ENCODE results near the gene SPOCK1. TPM values are rescaled to one million over a fixed set of nuclear protein-coding genes. Genes with fewer than 3 reads are reported as not detected.

Gene SPOCK1
- total and polyA plus RNA-seq, 7 experiments from 2014 or later: 2.8 TPM; not detected in 6

GRCh38 chr5:137304226-137304874 is 194.8 kb downstream of the SPOCK1 start:
- H3K27ac Mint-ChIP-seq: no peak overlapping the region
- H3K4me1 Mint-ChIP-seq: no peaks in the 10 kb centered on the region
- peaks cover 0 to 27% (median 21%) of the 10 kb centered on the region in 5 donors for H3K27me3 Mint-ChIP-seq
- H3K36me3 Mint-ChIP-seq: no peaks in the 10 kb centered on the region
- Histone ChIP-seq H3K9me3 (ENCODE audit: control insufficient read depth in 2 of 3, low read length in 3 of 3) (no peaks in the 10 kb centered on the region), H3K4me1 (ENCODE audit: control insufficient read depth in 2 of 2, insufficient read depth in 2 of 2, low read length in 2 of 2) (no peaks in the 10 kb centered on the region), H3K36me3 (ENCODE audit: control insufficient read depth in 2 of 3, insufficient read depth in 3 of 3, low read length in 3 of 3) (no peaks in the 10 kb centered on the region), H3K27ac (ENCODE audit: low read depth, low read length) (no peak overlapping the region), H3K4me3 (ENCODE audit: low read length) (no peak overlapping the region), H3K27me3 (ENCODE audit: control insufficient read depth in 2 of 2, insufficient read depth in 2 of 2, low read length in 2 of 2) (no peaks in the 10 kb centered on the region)
- H3K4me3 Mint-ChIP-seq: no peak overlapping the region
- H3K9me3 Mint-ChIP-seq: peaks cover 0 to 3% (median 0%) of the 10 kb centered on the region in 11 donors
- DNase-seq (no peak), ATAC-seq (no peak)
- intact Hi-C loops (cut with micrococcal nuclease): no loop called here
- CTCF ChIA-PET: no interaction called here
- POLR2A ChIA-PET: no interaction called here

DNA sequence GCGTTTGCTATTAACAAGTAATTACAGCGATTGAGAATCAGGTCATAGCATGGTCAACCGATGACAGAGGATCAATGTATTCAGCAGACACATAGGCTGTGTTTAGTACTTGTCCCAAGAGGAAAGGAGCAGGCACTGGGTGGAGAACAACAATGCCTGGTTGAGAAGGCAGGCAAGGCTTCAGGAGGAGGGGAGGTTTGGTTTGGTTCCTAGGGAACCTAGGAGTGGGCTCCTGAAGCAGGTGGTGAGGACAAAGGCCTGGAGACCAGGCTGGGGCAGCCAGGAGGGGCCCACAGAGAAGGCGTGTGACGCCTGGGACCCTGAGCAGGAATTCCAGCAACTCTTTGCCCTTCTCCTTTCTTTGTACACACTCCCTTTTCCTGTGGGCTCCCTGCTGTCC is 195.6 kb downstream of the SPOCK1 start:
- Mint-ChIP-seq H3K27ac (no peak overlapping the region), H3K4me1 (no peaks in the 10 kb centered on the region), H3K9me3 (peaks cover 0 to 3% (median 0%) of the 10 kb centered on the region in 11 donors), H3K36me3 (no peaks in the 10 kb centered on the region), H3K27me3 (peaks cover 5 to 30% (median 24%) of the 10 kb centered on the region in 5 donors), H3K4me3 (no peak overlapping the region)
- ATAC-seq (no peak), DNase-seq (no peak)
- H3K4me3 ChIP-seq (ENCODE audit: low read length): no peak overlapping the region
- POLR2A ChIA-PET: no interaction called here
- no peaks in the 10 kb centered on the region for H3K36me3 ChIP-seq (ENCODE audit: control insufficient read depth in 2 of 3, insufficient read depth in 3 of 3, low read length in 3 of 3)
- H3K4me1 ChIP-seq (ENCODE audit: control insufficient read depth in 2 of 2, insufficient read depth in 2 of 2, low read length in 2 of 2): no peaks in the 10 kb centered on the region
- H3K27me3 ChIP-seq (ENCODE audit: control insufficient read depth in 2 of 2, insufficient read depth in 2 of 2, low read length in 2 of 2): no peaks in the 10 kb centered on the region
- H3K9me3 ChIP-seq (ENCODE audit: control insufficient read depth in 2 of 3, low read length in 3 of 3): no peaks in the 10 kb centered on the region
- CTCF ChIA-PET: no interaction called here
- no peak overlapping the region for H3K27ac ChIP-seq (ENCODE audit: low read depth, low read length)
- intact Hi-C loops (cut with micrococcal nuclease): no loop called here

- no peak overlapping the region for H3K27ac Mint-ChIP-seq
- DNase-seq (no peak), ATAC-seq (no peak)
- POLR2A ChIA-PET: no interaction called here
- Histone ChIP-seq H3K27me3 (ENCODE audit: control insufficient read depth in 2 of 2, insufficient read depth in 2 of 2, low read length in 2 of 2) (no peaks in the 10 kb centered on the region), H3K27ac (ENCODE audit: low read depth, low read length) (no peak overlapping the region), H3K9me3 (ENCODE audit: control insufficient read depth in 2 of 3, low read length in 3 of 3) (no peaks in the 10 kb centered on the region), H3K36me3 (ENCODE audit: control insufficient read depth in 2 of 3, insufficient read depth in 3 of 3, low read length in 3 of 3) (no peaks in the 10 kb centered on the region), H3K4me1 (ENCODE audit: control insufficient read depth in 2 of 2, insufficient read depth in 2 of 2, low read length in 2 of 2) (no peaks in the 10 kb centered on the region), H3K4me3 (ENCODE audit: low read length) (no peak overlapping the region)
- H3K36me3 Mint-ChIP-seq: no peaks in the 10 kb centered on the region
- H3K4me1 Mint-ChIP-seq: no peaks in the 10 kb centered on the region
- CTCF ChIA-PET: no interaction called here
- peaks cover 11 to 29% (median 24%) of the 10 kb centered on the region in 5 donors for H3K27me3 Mint-ChIP-seq
- peaks cover 0 to 3% (median 0%) of the 10 kb centered on the region in 11 donors for H3K9me3 Mint-ChIP-seq
- intact Hi-C loops (cut with micrococcal nuclease): no loop called here
- H3K4me3 Mint-ChIP-seq: peak overlapping the region in 1 of 10 donors; percentile 30
These were observed 198.5 kb downstream of the SPOCK1 start for GRCh38 chr5:137300411-137301240.

DNA sequence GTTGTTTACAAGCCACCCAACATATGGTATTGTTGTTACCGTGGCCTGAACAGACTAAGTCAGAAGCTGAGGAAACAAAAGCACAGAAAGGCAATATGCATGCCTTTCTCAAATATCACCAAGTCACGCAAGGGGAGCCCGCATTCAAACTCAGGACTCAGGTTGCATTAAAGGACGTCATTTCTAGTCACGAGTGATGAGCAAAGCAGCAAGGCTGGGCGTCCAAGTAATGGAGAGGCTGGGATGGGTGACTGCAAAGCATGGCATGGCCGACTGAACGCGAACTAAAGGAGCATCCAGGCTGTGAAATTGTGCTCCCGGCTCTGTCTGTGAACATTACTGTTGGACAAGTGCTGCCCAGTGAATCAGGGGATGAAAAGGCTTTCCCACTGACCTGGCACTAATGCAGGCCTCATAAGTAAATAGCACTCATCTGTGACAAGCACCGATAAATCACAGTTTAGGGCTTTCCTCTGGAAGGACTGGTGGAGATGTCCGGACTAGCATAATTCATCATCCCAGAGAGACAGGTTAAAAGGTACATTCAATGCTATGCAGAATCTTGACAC is 202.8 kb downstream of the SPOCK1 start:
- no peak overlapping the region for H3K27ac ChIP-seq (ENCODE audit: low read depth, low read length)
- Mint-ChIP-seq H3K4me1 (no peaks in the 10 kb centered on the region), H3K4me3 (no peak overlapping the region), H3K9me3 (peaks cover 0 to 3% (median 0%) of the 10 kb centered on the region in 11 donors), H3K36me3 (no peaks in the 10 kb centered on the region), H3K27ac (no peak overlapping the region), H3K27me3 (peaks cover 11 to 22% (median 16%) of the 10 kb centered on the region in 5 donors)
- H3K36me3 ChIP-seq (ENCODE audit: control insufficient read depth in 2 of 3, insufficient read depth in 3 of 3, low read length in 3 of 3): no peaks in the 10 kb centered on the region
- H3K4me3 ChIP-seq (ENCODE audit: low read length): no peak overlapping the region
- ATAC-seq (no peak), DNase-seq (no peak)
- ChIA-PET POLR2A (no interaction called here), CTCF (no interaction called here)
- no peaks in the 10 kb centered on the region for H3K4me1 ChIP-seq (ENCODE audit: control insufficient read depth in 2 of 2, insufficient read depth in 2 of 2, low read length in 2 of 2)
- H3K27me3 ChIP-seq (ENCODE audit: control insufficient read depth in 2 of 2, insufficient read depth in 2 of 2, low read length in 2 of 2): no peaks in the 10 kb centered on the region
- intact Hi-C loops (cut with micrococcal nuclease): no loop called here
- H3K9me3 ChIP-seq (ENCODE audit: control insufficient read depth in 2 of 3, low read length in 3 of 3): no peaks in the 10 kb centered on the region

DNA sequence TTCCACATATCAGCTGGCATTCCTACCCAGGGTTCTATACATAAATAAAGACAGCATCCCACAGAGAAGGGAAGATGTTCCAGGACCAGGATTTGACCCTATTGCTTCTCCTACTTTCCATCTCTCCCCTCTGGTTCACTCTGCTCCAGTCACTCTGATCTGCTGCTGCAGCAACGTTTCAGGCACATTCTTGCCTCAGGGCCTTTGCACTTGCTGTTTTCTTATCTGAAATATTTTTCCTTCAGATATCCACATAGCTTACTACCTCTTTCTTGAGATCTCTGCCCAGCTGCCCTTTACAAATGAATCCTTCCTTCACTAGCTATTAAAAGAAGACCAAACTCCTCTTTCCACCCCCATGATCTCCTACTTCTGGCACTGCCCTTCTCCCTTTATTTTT is 204.5 kb downstream of the SPOCK1 start:
- Histone ChIP-seq H3K27me3 (ENCODE audit: control insufficient read depth in 2 of 2, insufficient read depth in 2 of 2, low read length in 2 of 2) (no peaks in the 10 kb centered on the region), H3K4me1 (ENCODE audit: control insufficient read depth in 2 of 2, insufficient read depth in 2 of 2, low read length in 2 of 2) (no peaks in the 10 kb centered on the region), H3K36me3 (ENCODE audit: control insufficient read depth in 2 of 3, insufficient read depth in 3 of 3, low read length in 3 of 3) (no peaks in the 10 kb centered on the region), H3K9me3 (ENCODE audit: control insufficient read depth in 2 of 3, low read length in 3 of 3) (no peaks in the 10 kb centered on the region), H3K27ac (ENCODE audit: low read depth, low read length) (no peak overlapping the region), H3K4me3 (ENCODE audit: low read length) (no peak overlapping the region)
- H3K36me3 Mint-ChIP-seq: no peaks in the 10 kb centered on the region
- intact Hi-C loops (cut with micrococcal nuclease): no loop called here
- H3K4me1 Mint-ChIP-seq: no peaks in the 10 kb centered on the region
- CTCF ChIA-PET: no interaction called here
- POLR2A ChIA-PET: no interaction called here
- H3K4me3 Mint-ChIP-seq: no peak overlapping the region
- H3K27me3 Mint-ChIP-seq: peaks cover 6 to 11% (median 8%) of the 10 kb centered on the region in 5 donors
- H3K9me3 Mint-ChIP-seq: peaks cover 0 to 3% (median 0%) of the 10 kb centered on the region in 11 donors
- ATAC-seq (no peak), DNase-seq (no peak)
- H3K27ac Mint-ChIP-seq: no peak overlapping the region

- Histone ChIP-seq H3K36me3 (ENCODE audit: control insufficient read depth in 2 of 3, insufficient read depth in 3 of 3, low read length in 3 of 3) (no peaks in the 10 kb centered on the region), H3K4me1 (ENCODE audit: control insufficient read depth in 2 of 2, insufficient read depth in 2 of 2, low read length in 2 of 2) (no peaks in the 10 kb centered on the region), H3K27ac (ENCODE audit: low read depth, low read length) (no peak overlapping the region), H3K27me3 (ENCODE audit: control insufficient read depth in 2 of 2, insufficient read depth in 2 of 2, low read length in 2 of 2) (no peaks in the 10 kb centered on the region), H3K4me3 (ENCODE audit: low read length) (no peak overlapping the region), H3K9me3 (ENCODE audit: control insufficient read depth in 2 of 3, low read length in 3 of 3) (no peaks in the 10 kb centered on the region)
- H3K27me3 Mint-ChIP-seq: peaks cover under 1 to 13% (median 4%) of the 10 kb centered on the region in 5 donors
- H3K4me1 Mint-ChIP-seq: no peaks in the 10 kb centered on the region
- intact Hi-C loops (cut with micrococcal nuclease): no loop called here
- peaks cover 0 to 3% (median 0%) of the 10 kb centered on the region in 11 donors for H3K9me3 Mint-ChIP-seq
- no peak overlapping the region for H3K27ac Mint-ChIP-seq
- CTCF ChIA-PET: no interaction called here
- ATAC-seq (no peak), DNase-seq (no peak)
- no peak overlapping the region for H3K4me3 Mint-ChIP-seq
- no peaks in the 10 kb centered on the region for H3K36me3 Mint-ChIP-seq
- POLR2A ChIA-PET: no interaction called here
These were observed 206.6 kb downstream of the SPOCK1 start for GRCh38 chr5:137292461-137293027.

All from naive thymus-derived CD4-positive, alpha-beta T cell (primary cell).